ENCODE results near the gene SHB.

The SHB gene

DNA sequence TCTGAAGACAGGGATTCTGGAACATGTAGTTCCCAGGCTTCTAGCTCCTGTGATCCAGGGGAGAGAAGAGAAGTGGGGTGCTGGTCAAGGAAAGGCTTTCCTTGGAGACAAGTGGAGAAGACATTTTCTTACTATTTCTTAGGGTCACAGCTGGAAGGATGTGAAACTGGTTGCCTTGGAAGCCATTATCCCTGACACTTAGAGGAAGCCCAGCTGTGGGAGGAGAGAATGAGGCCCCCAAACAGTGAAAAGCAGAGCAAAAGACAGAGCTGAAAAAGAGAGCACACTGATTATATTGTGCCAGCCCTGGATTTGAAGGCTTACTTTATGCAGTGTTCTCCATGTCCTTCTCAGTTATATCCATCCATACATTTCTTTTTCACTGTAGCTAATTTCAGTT, 17.5 kb upstream of the SHB start:
- no peak for DNase-seq (ENCODE audit: low spot score)

- DNase-seq (ENCODE audit: low spot score): no peak
Observed at GRCh38 chr9:38085308-38085707, 16.3 kb upstream of the SHB start.

DNA sequence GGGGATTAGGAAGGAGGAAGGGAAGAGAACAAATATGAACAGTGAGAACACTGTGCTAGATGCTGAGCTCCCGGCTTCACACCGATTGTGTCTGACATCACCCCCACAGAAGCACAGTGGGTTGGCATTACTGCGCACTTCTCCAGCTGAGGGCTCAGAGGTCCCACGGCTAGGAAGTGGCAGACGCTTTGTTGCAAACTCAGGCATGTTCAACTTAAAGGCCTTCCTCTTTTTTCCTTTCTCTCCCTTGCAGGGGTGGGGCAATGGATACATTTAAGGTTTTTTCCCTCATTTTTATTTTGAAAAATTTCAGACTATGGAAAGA, 15.5 kb upstream of the SHB start:
- no peak for DNase-seq (ENCODE audit: low spot score)

DNA sequence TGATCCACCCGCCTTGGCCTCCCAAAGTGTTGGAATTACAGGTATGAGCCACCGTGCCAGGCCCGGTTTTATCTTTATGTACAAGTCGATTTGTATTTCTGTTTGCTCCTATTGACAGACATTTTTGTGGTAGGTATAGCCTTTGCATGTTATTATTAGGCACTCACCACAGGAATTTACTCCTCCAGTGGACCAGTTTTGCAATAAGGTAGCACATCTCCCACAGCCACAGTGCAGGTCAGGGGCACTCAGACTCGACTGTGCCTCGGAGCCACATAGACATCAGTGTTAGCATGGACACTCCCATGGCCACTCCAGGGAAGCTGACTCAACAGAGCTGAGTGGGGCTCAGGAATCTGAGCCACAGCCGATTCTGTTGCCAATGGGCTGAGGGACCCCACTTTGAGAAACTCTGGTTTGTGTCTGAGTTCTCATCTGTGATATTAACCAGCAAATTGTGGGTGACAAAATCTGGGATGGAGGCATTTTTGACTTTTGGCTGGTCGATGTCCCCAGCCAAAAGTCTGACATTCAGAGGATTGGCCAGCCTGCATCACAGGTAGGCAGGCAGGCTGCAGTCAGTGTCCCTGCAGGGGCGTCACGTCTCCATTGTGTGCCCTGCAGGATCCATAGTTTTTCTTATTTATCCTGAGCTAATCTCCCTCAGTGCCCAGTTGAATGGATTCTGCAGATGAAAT, 15.0 kb upstream of the SHB start:
- no peak for DNase-seq (ENCODE audit: low spot score)

DNA sequence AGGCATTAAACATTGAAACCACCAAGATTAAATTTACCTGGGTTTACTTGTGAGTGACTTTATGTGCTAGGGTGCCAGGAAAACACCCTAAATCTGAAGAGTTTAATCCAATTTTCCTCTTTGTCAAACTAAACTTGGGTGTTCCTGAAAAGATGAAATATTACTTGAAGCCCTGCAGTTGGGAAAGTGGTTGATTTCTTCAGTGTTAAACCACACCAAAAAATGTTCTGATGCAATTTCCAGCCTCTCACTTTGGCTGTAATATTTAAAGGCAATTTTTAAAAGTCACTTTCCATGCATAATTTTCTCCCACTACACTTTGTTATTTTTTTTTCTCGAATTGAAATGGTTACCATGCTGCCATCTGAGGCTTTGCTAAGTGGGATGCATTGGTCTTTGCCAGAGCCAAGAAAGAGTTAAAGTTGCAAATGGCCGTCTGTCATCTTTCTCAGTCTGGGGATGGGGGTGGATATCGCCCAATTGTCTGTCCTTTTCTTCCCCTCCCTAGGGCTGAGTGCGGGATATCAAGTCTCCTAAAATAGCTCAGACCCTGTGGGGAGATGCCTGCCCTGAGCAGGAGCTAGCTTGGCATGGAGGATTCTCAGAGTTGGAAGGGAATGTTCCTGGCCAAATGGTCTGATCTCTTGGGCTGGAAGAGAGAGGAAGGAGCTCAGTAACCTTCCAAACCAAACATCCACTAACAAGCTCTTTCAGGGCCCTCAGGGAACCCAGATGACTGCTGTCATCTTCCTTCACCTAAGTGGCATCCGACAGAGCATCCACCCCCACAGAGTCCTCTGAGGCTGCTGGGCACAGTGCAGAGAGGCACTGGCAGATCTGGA, 13.6 kb upstream of the SHB start:
- no peak for DNase-seq (ENCODE audit: low spot score)

GRCh38 chr9:38081356-38082108, 12.5 kb upstream of the SHB start:
- DNase-seq (ENCODE audit: low spot score): no peak

DNA sequence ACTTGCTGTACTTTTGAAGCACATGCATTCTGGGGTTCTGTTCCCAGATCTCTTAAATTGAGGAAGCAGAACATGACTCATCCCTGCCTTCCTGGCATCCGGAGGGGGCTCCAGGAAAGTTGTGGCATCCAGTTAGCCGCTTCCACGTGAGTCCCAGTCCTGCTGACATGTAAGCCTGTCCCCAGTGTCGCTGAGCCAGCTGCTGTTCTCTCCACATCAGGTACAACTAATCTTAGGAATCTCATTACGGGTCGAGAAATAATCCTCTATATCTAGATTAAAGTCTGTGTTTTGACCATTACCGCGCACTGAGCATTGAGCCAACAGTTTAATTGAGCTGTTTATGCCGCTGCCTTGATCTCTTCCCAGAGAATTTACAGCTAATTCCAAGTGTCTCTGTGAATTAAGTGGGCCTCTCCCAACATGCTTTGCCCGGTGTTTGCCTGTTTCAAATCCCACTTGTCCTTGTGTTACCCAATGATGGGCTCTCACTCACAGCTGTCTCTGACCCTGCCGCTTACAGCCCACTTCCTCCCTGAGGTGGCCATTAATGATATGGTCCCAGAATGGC, 10.5 kb upstream of the SHB start:
- DNase-seq (ENCODE audit: low spot score): no peak

- no peak for DNase-seq (ENCODE audit: low spot score)
Observed at GRCh38 chr9:38075272-38075671, 6.2 kb upstream of the SHB start.

DNA sequence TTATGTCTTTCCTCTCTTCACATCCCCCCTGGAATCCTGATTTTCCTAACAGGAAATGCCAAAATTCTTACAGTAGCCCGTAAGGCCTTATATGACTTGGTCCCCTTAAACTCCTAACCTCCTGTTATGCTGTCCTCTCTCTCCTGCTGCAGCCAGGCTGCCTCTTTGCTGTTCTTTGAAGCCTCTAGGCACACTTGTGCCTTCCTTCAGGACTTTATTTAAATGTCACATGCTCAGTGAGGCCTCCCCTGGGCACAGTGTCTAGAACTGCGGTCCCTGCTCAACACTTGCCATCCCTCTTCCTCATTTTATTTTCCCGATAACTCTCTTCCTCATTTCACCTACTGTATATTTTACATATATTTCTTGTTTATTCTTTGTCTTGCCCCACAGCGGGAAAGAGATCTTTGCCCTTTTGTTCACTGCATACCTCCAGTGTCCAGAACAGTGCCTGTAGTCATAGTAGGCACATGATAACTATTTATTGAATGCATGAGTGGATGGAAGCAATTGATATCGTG, 5.5 kb upstream of the SHB start:
- DNase-seq (ENCODE audit: low spot score): no peak

GRCh38 chr9:38073882-38074281, 4.9 kb upstream of the SHB start:
- no peak for DNase-seq (ENCODE audit: low spot score)

- no peak for DNase-seq (ENCODE audit: low spot score)
Observed at GRCh38 chr9:38071470-38072134, 2.6 kb upstream of the SHB start.

GRCh38 chr9:38067859-38068681, 957 bp downstream of the SHB start:
- DNase-seq (ENCODE audit: low spot score): no peak

DNA sequence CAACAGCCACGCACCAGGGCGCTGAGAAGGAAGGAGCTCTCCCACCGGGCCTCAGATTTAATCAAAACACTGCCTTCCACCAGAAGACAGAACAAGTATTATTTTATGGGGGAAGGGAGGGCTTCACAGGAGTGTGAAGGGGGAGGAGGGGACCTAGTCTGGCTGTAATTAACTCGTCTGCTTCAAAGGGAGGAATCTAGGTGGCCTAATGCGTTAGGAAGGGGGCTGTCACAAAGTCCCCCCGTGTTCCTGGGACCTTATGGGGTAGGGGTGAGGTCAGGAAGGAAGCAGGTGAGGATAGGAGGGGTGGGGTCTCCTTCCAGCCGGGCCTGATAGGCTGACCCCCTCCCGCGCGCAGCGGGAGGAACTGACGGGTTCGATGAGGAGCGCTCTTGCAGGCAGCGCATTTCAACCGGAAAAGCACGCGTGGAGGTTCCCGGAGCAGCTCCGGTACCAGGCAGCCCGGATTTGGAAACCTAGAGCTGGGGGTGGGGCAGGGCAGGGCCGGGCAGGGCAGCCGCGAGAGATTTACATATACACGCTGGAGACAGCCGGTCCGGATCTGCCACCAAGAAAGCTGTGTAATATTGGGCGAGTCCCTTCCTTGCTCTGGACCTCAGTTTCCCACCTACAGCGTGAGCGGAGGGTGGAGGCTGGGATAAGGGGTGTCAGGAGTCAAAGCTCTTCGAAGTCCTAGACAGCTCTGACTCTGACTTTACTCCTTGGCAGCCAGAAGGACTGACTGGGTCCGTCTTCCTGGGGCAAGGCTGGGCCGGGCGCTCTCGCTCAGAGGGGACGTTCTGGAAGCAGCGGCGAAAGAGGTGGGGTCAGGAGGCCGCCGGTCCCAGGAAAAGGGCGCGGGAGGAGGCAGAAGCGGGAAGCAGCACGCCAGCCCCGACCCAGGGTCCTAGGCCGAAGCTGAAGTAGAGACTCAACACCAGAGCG, 1.8 kb downstream of the SHB start:
- DNase-seq (ENCODE audit: low spot score): no peak

GRCh38 chr9:38066197-38066913, 2.7 kb downstream of the SHB start:
- no peak for DNase-seq (ENCODE audit: low spot score)

DNA sequence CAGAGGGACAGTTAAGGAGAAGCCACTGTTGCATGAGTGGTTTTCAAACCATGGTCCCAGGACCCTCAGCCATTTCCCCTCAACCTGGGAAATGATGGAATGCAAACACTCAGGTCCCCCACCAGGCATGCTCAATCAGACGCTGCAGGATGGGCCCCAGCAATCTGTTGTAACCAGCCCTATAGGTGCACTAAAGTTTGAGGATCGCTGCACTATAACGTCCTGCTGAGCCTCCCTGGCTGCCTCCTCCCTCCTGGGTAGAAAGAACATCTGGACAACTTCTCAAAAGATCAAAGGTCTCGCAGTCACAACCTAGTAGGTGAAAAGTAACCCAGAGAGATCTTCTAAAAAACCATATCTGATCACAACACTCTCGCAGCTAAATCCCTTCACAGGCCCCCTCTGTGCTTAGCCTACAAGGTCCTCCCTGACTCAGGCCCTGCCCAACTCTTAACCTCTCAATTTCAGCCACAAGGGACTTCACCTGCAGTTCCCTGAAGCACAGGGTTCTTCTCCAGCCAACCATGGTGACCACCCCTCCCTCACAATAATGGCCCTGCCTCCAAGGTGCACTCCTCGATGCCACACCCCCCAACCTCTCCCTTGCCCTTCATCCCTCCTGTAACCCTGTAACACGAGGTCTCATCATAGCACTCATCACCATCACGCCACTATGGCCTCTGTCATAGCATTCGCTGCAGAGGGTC, 3.5 kb downstream of the SHB start:
- no peak for DNase-seq (ENCODE audit: low spot score)

GRCh38 chr9:38064842-38065368, 4.1 kb downstream of the SHB start:
- no peak for DNase-seq (ENCODE audit: low spot score)

DNA sequence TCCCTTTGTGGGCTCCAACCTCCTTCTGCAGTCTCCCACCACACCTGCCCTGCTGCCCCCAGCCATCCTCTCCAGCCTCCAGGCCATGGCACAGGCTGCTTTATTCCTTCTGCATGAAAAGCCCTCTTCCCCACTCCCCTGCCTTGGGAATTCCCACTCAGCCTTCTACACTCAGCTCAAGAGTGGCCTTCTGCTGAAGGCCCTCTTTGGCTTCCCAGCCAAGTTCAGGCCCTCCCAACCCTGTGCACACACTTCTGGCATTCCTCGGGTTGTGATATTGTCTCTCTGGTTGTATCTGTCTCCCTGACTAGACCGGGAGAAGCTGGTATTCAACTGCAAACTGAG, 5.7 kb downstream of the SHB start:
- no peak for DNase-seq (ENCODE audit: low spot score)

All from iPS-NIHi11 (cell line).